K562 (cell line): ENCODE data around the gene SLA2. TPM values are rescaled to one million over a fixed set of nuclear protein-coding genes. Genes with fewer than 3 reads are reported as not detected.
A peak's percentile ranks its signal among the peaks of the same experiment; 100 is the strongest.

ENCODE experiments used
- ATAC-seq: fragments of 200-7000 bp; cut with Tn5 transposase; 3 replicates; pipeline ENCODE4 v1.9.1; 2020; ENCODE audit warnings: moderate library complexity
- BruUV-seq: library from RNA; stranded (reverse); fragments of 400-500 nt; replicated peaks from 2 replicates; lab custom pipeline; 2021; lab: Mats Ljungman, UMichigan
- CTCF ChIA-PET: fragments of 300-600 bp; formaldehyde crosslinking; extraction: SDS; loops from one replicate; lab custom pipeline; 2021; ENCODE audit warnings: low intra/inter-chr PET ratio; lab: Yijun Ruan, JAX
- POLR2A ChIA-PET: fragments of 300-600, 350-650 bp; sonication (Branson Sonifier 250); formaldehyde crosslinking; extraction: SDS; loops from one replicate; lab custom pipeline; 2021; ENCODE audit warnings: antibody characterized with exemption, inconsistent platforms; lab: Yijun Ruan, JAX
- DNase-seq, 4 experiments: peaks; one replicate each; pipeline versions ENCODE4 v3.0.0 to v3.0.0-alpha.2; 2011 to 2018; ENCODE audit warnings: low spot score in 3 of 4, mixed read lengths in 3 of 4; ENCODE audit errors: extremely low read depth in 1 of 4
- FAIRE-seq: peaks from 2 replicates; lab custom pipeline; 2011; peaks lifted over from hg19 to GRCh38; lab: Jason Lieb, UNC
- H2AFZ ChIP-seq: 2 replicates; pipeline ENCODE4 v1.6.0; 2011; ENCODE audit warnings: low read depth, low read length, control low read depth, inconsistent platforms
- H3K27ac ChIP-seq: fragments of 200-600 bp; 3 replicates; pipeline ENCODE4 v1.8.0; 2011; ENCODE audit warnings: low read depth, mild to moderate bottlenecking, control low read depth, inconsistent platforms, low read length, moderate library complexity, mixed read lengths; ENCODE audit errors: extremely low read depth
- H3K27me3 ChIP-seq, 2 experiments: fragments of 300-600 bp in 1 of 2; 2 replicates in 1 of 2; 3 replicates in 1 of 2; pipeline versions ENCODE4 v1.6.0 to v1.8.0; 2011; ENCODE audit warnings: inconsistent platforms in 2 of 2, low read length in 2 of 2, mild to moderate bottlenecking in 1 of 2, mixed read lengths in 1 of 2, moderate library complexity in 1 of 2; ENCODE audit not compliant: control insufficient read depth in 2 of 2, insufficient read depth in 2 of 2
- H3K36me3 ChIP-seq: fragments of 300-600 bp; 3 replicates; pipeline ENCODE4 v1.8.0; 2011; ENCODE audit warnings: mild to moderate bottlenecking, low read length, inconsistent platforms; ENCODE audit not compliant: control insufficient read depth, insufficient read depth
- H3K4me1 ChIP-seq, 2 experiments: fragments of 200-600 bp in 1 of 2; replicated peaks in 1 of 2; 2 replicates in 1 of 2; 3 replicates in 1 of 2; pipeline versions ENCODE4 v1.5.1 to v1.8.0; 2011; ENCODE audit warnings: inconsistent platforms in 2 of 2, low read length in 2 of 2, mild to moderate bottlenecking in 1 of 2, mixed read lengths in 1 of 2, moderate library complexity in 1 of 2; ENCODE audit not compliant: control insufficient read depth in 2 of 2, insufficient read depth in 2 of 2
- H3K4me2 ChIP-seq: 2 replicates; pipeline ENCODE4 v1.6.1; 2011; ENCODE audit warnings: low read length, control low read depth, inconsistent platforms, mixed read lengths; ENCODE audit not compliant: insufficient read depth
- H3K4me3 ChIP-seq: fragments of 200-600 bp; sonication (generic), shearing (Covaris generic); 2 replicates; pipeline ENCODE4 v1.5.1; 2016; ENCODE audit warnings: control low read depth, inconsistent platforms
- H3K79me2 ChIP-seq: fragments of 200-600 bp; 3 replicates; pipeline ENCODE4 v1.8.0; 2011; ENCODE audit warnings: low read length, inconsistent platforms; ENCODE audit not compliant: control insufficient read depth, insufficient read depth
- H3K9ac ChIP-seq, 2 experiments: 2 replicates each; pipeline versions ENCODE4 v1.6.0 to v1.6.1; 2011; ENCODE audit warnings: low read depth in 2 of 2, low read length in 2 of 2, control low read depth in 1 of 2, inconsistent platforms in 1 of 2, mild to moderate bottlenecking in 1 of 2, mixed read lengths in 1 of 2; ENCODE audit not compliant: insufficient read depth in 1 of 2
- H3K9me1 ChIP-seq: one replicate; pipeline ENCODE4 v1.6.0; 2011; ENCODE audit warnings: inconsistent platforms, mild to moderate bottlenecking, low read length, moderate library complexity; ENCODE audit not compliant: control insufficient read depth, insufficient read depth
- H3K9me3 ChIP-seq: replicated peaks from 2 replicates; pipeline ENCODE4 v1.5.1; 2011; ENCODE audit warnings: low read depth, low read length, inconsistent platforms; ENCODE audit not compliant: control insufficient read depth, insufficient read depth
- H4K20me1 ChIP-seq: replicated peaks from 2 replicates; pipeline ENCODE4 v1.6.1; 2011; ENCODE audit warnings: low read length, inconsistent platforms, mixed read lengths; ENCODE audit not compliant: control insufficient read depth, insufficient read depth
- BCOR ChIP-seq: fragments of 450-650 bp; IDR thresholded peaks from 2 replicates; pipeline ENCODE4 v1.6.1; 2016
- CBFB ChIP-seq: sonication (generic); formaldehyde crosslinking; IDR thresholded peaks from 2 replicates; pipeline ENCODE4 v1.4.0; 2020; ENCODE audit warnings: mild to moderate bottlenecking, missing genetic modification reagents
- CC2D1A ChIP-seq: fragments of 450-650 bp; IDR thresholded peaks from 2 replicates; pipeline ENCODE4 v1.6.1; 2017; ENCODE audit warnings: mild to moderate bottlenecking
- ELF4 ChIP-seq: fragments of 450-650 bp; formaldehyde crosslinking; IDR thresholded peaks from 2 replicates; pipeline ENCODE4 v1.4.0; 2022; ENCODE audit warnings: missing genetic modification characterization
- FOXJ2 ChIP-seq: fragments of 200-800 bp; sonication (Bioruptor generic); IDR thresholded peaks from 2 replicates; pipeline ENCODE4 v1.6.1; 2016; ENCODE audit warnings: missing genetic modification characterization, missing compliant biosample characterization
- KDM2B ChIP-seq: fragments of 250-450 bp; sonication (Bioruptor Pico); IDR thresholded peaks from 2 replicates; pipeline ENCODE4 v1.8.0; 2021; ENCODE audit warnings: mild to moderate bottlenecking, moderate library complexity
- NFRKB ChIP-seq: fragments of 450-650 bp; IDR thresholded peaks from 2 replicates; pipeline ENCODE4 v1.6.1; 2016; ENCODE audit warnings: low read depth
- NR4A1 ChIP-seq, 2 experiments: fragments of 250-450 bp in 1 of 2; fragments of 450-650 bp in 1 of 2; sonication (Bioruptor Pico) in 1 of 2; IDR thresholded peaks; 2 replicates each; pipeline versions ENCODE4 v1.4.0 to v1.6.1; 2016 to 2020; ENCODE audit warnings: mild to moderate bottlenecking in 2 of 2, missing compliant biosample characterization in 1 of 2, missing genetic modification characterization in 1 of 2, moderate library complexity in 1 of 2
- PCBP2 ChIP-seq: fragments of 200-400 bp; formaldehyde crosslinking; IDR thresholded peaks from 2 replicates; pipeline ENCODE4 v1.6.1; 2018; ENCODE audit warnings: low read length, low read depth, mild to moderate bottlenecking, moderate library complexity; ENCODE audit not compliant: poor library complexity, severe bottlenecking
- RHOXF2B ChIP-seq: fragments of 250-450 bp; sonication (Bioruptor Pico); conservative IDR thresholded peaks from 2 replicates; pipeline ENCODE4 v1.5.1; 2021
- TBL1XR1 ChIP-seq, 2 experiments: IDR thresholded peaks; 2 replicates each; pipeline ENCODE4 v1.6.1; 2012; ENCODE audit warnings: improper control_type of control experiment in 2 of 2, low read length in 2 of 2, mild to moderate bottlenecking in 1 of 2
- ZNF174 ChIP-seq: fragments of 250-450 bp; sonication (Bioruptor Pico); IDR thresholded peaks from 2 replicates; pipeline ENCODE4 v1.4.0; 2020; ENCODE audit warnings: mild to moderate bottlenecking
- ZNF668 ChIP-seq: fragments of 250-450 bp; sonication (Bioruptor Pico); IDR thresholded peaks from 2 replicates; pipeline ENCODE4 v1.8.0; 2022; ENCODE audit warnings: mild to moderate bottlenecking, inconsistent platforms
- WGBS: fragments of 100-300 bp; shearing (Covaris generic); methylation state at CpG from one replicate; pipeline ENCODE4 v1.1.6; 2016; ENCODE audit warnings: low coverage, mixed read lengths; ENCODE audit not compliant: insufficient coverage; ENCODE audit errors: missing lambda C conversion rate; 5-methylcytosine and 5-hydroxymethylcytosine counted together
- in situ Hi-C: fragments of 300-500 bp; cut with MboI; formaldehyde crosslinking; loops from 4 replicates; pipeline ENCODE4 v1.15.0; 2018; ENCODE audit warnings: inconsistent platforms, mixed read lengths
- intact Hi-C: fragments of 100-400 bp; cut with micrococcal nuclease; formaldehyde crosslinking; loops from 2 replicates; pipeline ENCODE4 v1.14.2; 2022
- polyA plus RNA-seq, 8 experiments: library from polyadenylated mRNA; depleted of rRNA in 4 of 8; stranded (reverse) in 5 of 8; unstranded in 3 of 8; fragments of >200 nt; fragmentation: Nextera tagmentation in 2 of 8; fragmentation: Illumina TruSeq in 1 of 8; extraction: Ambion mirVana in 2 of 8; extraction: Trizol in 1 of 8; gene quantifications; 2 replicates each; pipeline versions ENCODE4 v1.2.1 to v1.2.3, GENCODE V29; 2011 to 2014; ENCODE audit warnings: inconsistent platforms in 1 of 8, missing spikeins in 1 of 8
- total RNA-seq, 7 experiments: library from RNA; depleted of rRNA in 6 of 7; stranded (reverse); fragments of >200 nt in 6 of 7; fragmentation: Illumina TruSeq in 2 of 7; extraction: Trizol in 2 of 7; gene quantifications; 2 replicates each; pipeline versions ENCODE4 v1.2.1 to v1.2.3, GENCODE V29; 2011 to 2021; ENCODE audit warnings: low replicate concordance in 1 of 7
- TF ChIP-seq, protein P1 (sequence below): sonication (generic); formaldehyde crosslinking; IDR thresholded peaks from 2 replicates; pipeline ENCODE4 v1.8.1; 2023; ENCODE audit warnings: mild to moderate bottlenecking, missing genetic modification reagents
- TF ChIP-seq, protein P2 (sequence below): fragments of 250-450 bp; sonication (Bioruptor Pico); IDR thresholded peaks from 2 replicates; pipeline ENCODE4 v1.5.0; 2020; ENCODE audit warnings: mild to moderate bottlenecking, borderline replicate concordance
- TF ChIP-seq, protein P3 (sequence below): fragments of 450-650 bp; IDR thresholded peaks from 2 replicates; pipeline ENCODE4 v1.6.1; 2016; ENCODE audit warnings: antibody characterized with exemption

The SLA2 gene
- total and polyA plus RNA-seq, 9 of the 15 experiments (the other 6 are each of a cell fraction or from before 2014, with no cell fraction given), result 0.07 TPM; not detected in 7

DNA sequence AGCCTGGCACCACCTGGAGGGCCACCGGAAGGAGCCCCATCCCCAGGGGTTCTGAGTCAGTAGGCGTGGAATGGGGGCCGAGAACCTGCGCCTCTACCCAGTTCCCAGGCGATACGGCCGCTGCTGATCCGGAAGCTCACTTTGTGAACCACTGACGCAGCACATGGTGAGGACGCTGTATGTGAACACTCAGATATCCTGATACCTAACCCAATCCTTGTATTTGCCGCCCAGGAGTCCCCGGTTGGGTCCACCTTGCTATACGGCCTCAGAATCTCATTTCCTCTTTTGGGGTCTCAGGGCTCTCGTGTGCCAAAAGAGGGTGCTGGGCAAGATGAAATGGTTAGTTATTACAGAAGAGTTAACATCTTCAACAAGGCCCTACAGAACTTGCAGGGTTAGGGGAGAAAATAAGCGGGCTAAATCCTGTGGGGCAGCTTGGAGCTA is 41.0 kb downstream of the SLA2 start (continued):
- TF ChIP-seq CBFB (CRISPR knock-in tag) (peak; percentile 61; the same call in 1 of the 2 replicates), NFRKB (peak; percentile 60; the same call in 1 of the 2 replicates), BCOR (no peak), ZNF668 (CRISPR knock-in tag) (peak; percentile 36; the same call in 1 of the 2 replicates)
- TF ChIP-seq, protein P1, sequence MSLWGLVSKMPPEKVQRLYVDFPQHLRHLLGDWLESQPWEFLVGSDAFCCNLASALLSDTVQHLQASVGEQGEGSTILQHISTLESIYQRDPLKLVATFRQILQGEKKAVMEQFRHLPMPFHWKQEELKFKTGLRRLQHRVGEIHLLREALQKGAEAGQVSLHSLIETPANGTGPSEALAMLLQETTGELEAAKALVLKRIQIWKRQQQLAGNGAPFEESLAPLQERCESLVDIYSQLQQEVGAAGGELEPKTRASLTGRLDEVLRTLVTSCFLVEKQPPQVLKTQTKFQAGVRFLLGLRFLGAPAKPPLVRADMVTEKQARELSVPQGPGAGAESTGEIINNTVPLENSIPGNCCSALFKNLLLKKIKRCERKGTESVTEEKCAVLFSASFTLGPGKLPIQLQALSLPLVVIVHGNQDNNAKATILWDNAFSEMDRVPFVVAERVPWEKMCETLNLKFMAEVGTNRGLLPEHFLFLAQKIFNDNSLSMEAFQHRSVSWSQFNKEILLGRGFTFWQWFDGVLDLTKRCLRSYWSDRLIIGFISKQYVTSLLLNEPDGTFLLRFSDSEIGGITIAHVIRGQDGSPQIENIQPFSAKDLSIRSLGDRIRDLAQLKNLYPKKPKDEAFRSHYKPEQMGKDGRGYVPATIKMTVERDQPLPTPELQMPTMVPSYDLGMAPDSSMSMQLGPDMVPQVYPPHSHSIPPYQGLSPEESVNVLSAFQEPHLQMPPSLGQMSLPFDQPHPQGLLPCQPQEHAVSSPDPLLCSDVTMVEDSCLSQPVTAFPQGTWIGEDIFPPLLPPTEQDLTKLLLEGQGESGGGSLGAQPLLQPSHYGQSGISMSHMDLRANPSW (CRISPR knock-in tag), result no peak

DNA sequence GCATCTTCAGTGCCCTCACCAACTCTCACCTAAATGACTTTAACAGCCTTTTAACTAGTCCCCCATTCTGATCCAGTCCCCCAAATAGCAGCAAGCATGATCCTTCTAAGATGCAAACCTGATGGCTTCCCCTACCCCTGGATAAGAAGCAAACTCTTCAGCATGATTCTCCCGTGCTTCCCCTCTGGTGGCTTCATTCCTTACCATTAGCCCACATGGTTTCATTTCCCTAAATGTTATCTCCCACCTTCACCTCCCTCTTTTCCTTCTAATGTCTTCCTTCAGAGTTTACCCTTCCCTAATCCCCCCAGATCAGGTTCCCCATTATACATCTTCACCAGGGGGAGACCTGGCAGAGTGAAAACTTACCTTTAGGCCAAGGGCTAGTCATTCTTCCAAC is 44.5 kb downstream of the SLA2 start:
- Histone ChIP-seq H4K20me1 (0 out of 2 replicates have a peak, but pooled peaks cover 3% of the 10 kb centered on the region), H3K9me3 (no peaks in the 10 kb centered on the region), H3K79me2 (peaks cover 11% of the 10 kb centered on the region), H3K36me3 (no peaks in the 10 kb centered on the region; the same call in 2 of the 3 replicates), H3K9me1 (no peaks in the 10 kb centered on the region), H3K9ac (peak overlapping the region in 1 of 2 experiments; percentile 44; a peak in 1 of 4 replicates), H2AFZ (peak overlapping the region; percentile 44; the same call in 1 of the 2 replicates), H3K27ac (no peak overlapping the region), H3K4me2 (no peak overlapping the region), H3K4me1 (peaks cover 14 to 16% of the 10 kb centered on the region in 2 experiments), H3K27me3 (no peaks in the 10 kb centered on the region), H3K4me3 (no peak overlapping the region)
- POLR2A ChIA-PET, result no interaction called here
- FAIRE-seq, result no peak
- CTCF ChIA-PET, result no interaction called here
- no peak for DNase-seq
- intact Hi-C loops, result no loop called here
- WGBS, result 6% methylated on average over 1 of the region's 1 CpG
- no peak for ATAC-seq
- no TSS peak for BruUV-seq
- in situ Hi-C loops, result loop anchor here (5.0 kb wide), 1 partner anchor 44 kb away; no protein-coding TSS in a partner anchor
- TF ChIP-seq, protein P2, sequence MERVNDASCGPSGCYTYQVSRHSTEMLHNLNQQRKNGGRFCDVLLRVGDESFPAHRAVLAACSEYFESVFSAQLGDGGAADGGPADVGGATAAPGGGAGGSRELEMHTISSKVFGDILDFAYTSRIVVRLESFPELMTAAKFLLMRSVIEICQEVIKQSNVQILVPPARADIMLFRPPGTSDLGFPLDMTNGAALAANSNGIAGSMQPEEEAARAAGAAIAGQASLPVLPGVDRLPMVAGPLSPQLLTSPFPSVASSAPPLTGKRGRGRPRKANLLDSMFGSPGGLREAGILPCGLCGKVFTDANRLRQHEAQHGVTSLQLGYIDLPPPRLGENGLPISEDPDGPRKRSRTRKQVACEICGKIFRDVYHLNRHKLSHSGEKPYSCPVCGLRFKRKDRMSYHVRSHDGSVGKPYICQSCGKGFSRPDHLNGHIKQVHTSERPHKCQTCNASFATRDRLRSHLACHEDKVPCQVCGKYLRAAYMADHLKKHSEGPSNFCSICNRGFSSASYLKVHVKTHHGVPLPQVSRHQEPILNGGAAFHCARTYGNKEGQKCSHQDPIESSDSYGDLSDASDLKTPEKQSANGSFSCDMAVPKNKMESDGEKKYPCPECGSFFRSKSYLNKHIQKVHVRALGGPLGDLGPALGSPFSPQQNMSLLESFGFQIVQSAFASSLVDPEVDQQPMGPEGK (CRISPR knock-in tag), result no peak
- TF ChIP-seq, protein P3, sequence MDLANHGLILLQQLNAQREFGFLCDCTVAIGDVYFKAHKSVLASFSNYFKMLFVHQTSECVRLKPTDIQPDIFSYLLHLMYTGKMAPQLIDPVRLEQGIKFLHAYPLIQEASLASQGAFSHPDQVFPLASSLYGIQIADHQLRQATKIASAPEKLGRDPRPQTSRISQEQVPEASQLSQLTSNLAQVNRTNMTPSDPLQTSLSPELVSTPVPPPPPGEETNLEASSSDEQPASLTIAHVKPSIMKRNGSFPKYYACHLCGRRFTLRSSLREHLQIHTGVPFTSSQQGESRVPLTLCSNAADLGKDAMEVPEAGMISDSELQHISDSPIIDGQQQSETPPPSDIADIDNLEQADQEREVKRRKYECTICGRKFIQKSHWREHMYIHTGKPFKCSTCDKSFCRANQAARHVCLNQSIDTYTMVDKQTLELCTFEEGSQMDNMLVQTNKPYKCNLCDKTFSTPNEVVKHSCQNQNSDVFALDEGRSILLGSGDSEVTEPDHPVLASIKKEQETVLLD, result no peak
- TF ChIP-seq TBL1XR1 (IDR thresholded peaks at IDR 0.05; ENCODE audit: low read length in 2 of 2) (no peak), ELF4 (no peak), RHOXF2B (CRISPR knock-in tag) (no peak), PCBP2 (no peak), FOXJ2 (tag) (no peak), ZNF174 (CRISPR knock-in tag) (no peak), KDM2B (CRISPR knock-in tag) (no peak), CC2D1A (no peak), NR4A1 (CRISPR knock-in tag; IDR thresholded peaks at IDR 0.05) (no peak), NR4A1 (tag; IDR thresholded peaks at IDR 0.05) (no peak)
